HL-60 (cell line): Measurements from ENCODE around the gene FGFR2.

Experiments used
- DNase-seq, 2 experiments: peaks; one replicate each; pipeline ENCODE4 v3.0.0-alpha.2; 2010 to 2020; ENCODE audit warnings: low read depth in 1 of 2, low spot score in 1 of 2
- H3K27ac ChIP-seq: fragments of 250-450 bp; sonication (Bioruptor Pico); replicated peaks from 2 replicates; pipeline ENCODE4 v1.5.1; 2020; ENCODE audit warnings: mild to moderate bottlenecking, moderate library complexity
- H3K27me3 ChIP-seq: fragments of 250-450 bp; sonication (Bioruptor Pico); 2 replicates; pipeline ENCODE4 v1.5.1; 2021; ENCODE audit warnings: mild to moderate bottlenecking, moderate library complexity; ENCODE audit not compliant: insufficient read depth, poor library complexity, severe bottlenecking
- H3K4me3 ChIP-seq: replicated peaks from 2 replicates; pipeline ENCODE4 v1.5.1; 2011; ENCODE audit warnings: mild to moderate bottlenecking, control low read depth, low read length; ENCODE audit not compliant: insufficient read depth
- CTCF ChIP-seq: IDR thresholded peaks from one replicate; pipeline ENCODE4 v1.5.1; 2011; ENCODE audit warnings: low read length, control low read depth, inconsistent platforms; ENCODE audit not compliant: insufficient read depth
- GABPA ChIP-seq: IDR thresholded peaks from 2 replicates; pipeline ENCODE4 v1.6.1; 2012; ENCODE audit warnings: low read depth
- POLR2AphosphoS5 ChIP-seq: IDR thresholded peaks from 2 replicates; pipeline ENCODE4 v1.6.1; 2012; ENCODE audit warnings: low read depth
- REST ChIP-seq: IDR thresholded peaks from 2 replicates; pipeline ENCODE4 v1.6.1; 2012; ENCODE audit warnings: low read depth; ENCODE audit not compliant: insufficient replicate concordance
- SPI1 ChIP-seq: IDR thresholded peaks from 2 replicates; pipeline ENCODE4 v1.6.1; 2012; ENCODE audit warnings: low read depth, mild to moderate bottlenecking, borderline replicate concordance

FGFR2 gene

GRCh38 chr10:121644501-121644900, 46.3 kb upstream of the FGFR2 start:
- DNase-seq, result no peak
- Histone ChIP-seq H3K27ac (no peak overlapping the region), H3K27me3 (peaks cover 2% of the 10 kb centered on the region), H3K4me3 (no peak overlapping the region)
- TF ChIP-seq GABPA, result no peak
- TF ChIP-seq POLR2AphosphoS5, result no peak
- TF ChIP-seq REST, result no peak
- no peak for TF ChIP-seq SPI1
- no peak for TF ChIP-seq CTCF

- no peak for TF ChIP-seq SPI1
- no peak for TF ChIP-seq REST
- no peak for TF ChIP-seq GABPA
- no peak for TF ChIP-seq POLR2AphosphoS5
- no peak for TF ChIP-seq CTCF
- H3K27me3 ChIP-seq, result no peaks in the 10 kb centered on the region
- H3K4me3 ChIP-seq, result no peak overlapping the region
- H3K27ac ChIP-seq, result no peak overlapping the region
- no peak for DNase-seq
Measured at GRCh38 chr10:121640266-121640665, 42.0 kb upstream of the FGFR2 start.

GRCh38 chr10:121639416-121639815, 41.2 kb upstream of the FGFR2 start:
- TF ChIP-seq SPI1 (no peak), CTCF (no peak), GABPA (no peak), REST (no peak), POLR2AphosphoS5 (no peak)
- no peaks in the 10 kb centered on the region for H3K27me3 ChIP-seq
- DNase-seq, result no peak
- H3K4me3 ChIP-seq, result no peak overlapping the region
- H3K27ac ChIP-seq, result no peak overlapping the region
